CD4-positive, alpha-beta T cell treated with Interferon alpha-2 for 1 hour (primary cell): ENCODE measurements around the gene KBTBD4.

Experiments
- DNase-seq, 2 donors: peaks; one replicate each; pipeline ENCODE4 v3.0.0-alpha.2; 2020 to 2022

The KBTBD4 gene

DNA sequence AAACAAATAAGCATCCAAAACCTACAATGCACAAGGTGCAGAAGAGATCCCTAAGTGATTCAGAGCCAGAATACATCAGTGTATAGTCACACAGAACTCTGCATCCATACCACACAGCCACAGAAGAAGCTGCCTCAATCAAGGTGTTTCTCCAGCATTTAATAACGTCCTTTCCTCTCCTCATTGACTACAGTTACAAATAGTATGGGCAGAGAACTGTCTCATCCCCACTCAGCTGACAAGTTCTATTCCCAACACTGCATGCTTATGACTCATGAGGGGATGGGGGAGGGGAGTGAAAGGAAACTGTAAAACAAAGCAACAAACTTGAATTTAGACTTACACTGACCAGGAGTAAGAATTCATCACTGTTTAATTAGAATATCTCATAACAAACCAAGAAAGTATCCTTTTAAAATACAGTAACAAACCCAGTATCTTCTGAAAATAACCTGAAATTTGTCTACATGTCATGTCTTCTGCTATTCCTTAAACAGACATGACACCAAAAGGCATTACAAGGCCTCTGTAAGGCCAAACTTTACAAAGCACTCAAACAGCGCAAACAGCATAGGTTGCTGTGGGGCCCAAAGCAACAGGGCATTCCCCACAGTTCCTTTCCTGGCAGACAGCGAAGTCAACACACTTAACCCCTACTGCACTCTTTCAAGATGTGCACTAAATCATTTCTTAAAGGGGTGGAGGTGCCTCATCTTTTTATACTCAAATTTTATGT, 55.1 kb downstream of the KBTBD4 start:
- peak; percentile 47 to 66 for DNase-seq
